Measurements from ENCODE around the gene KLHDC4. TPM values are rescaled to one million over a fixed set of nuclear protein-coding genes. Genes with fewer than 3 reads are reported as not detected.

Gene KLHDC4
- total RNA-seq, 1 experiment from 2014 or later = 36.3 TPM

- Histone ChIP-seq H3K9me2 (replicated peaks; ENCODE audit: low read length) (no peaks in the 10 kb centered on the region), H3K4me3 (ENCODE audit: low read length) (no peak overlapping the region), H4K20me1 (ENCODE audit: low read length) (no peaks in the 10 kb centered on the region), H3K4me2 (ENCODE audit: low read length) (no peak overlapping the region), H3K79me2 (ENCODE audit: low read length) (0 out of 2 replicates have a peak, but pooled peaks cover 3% of the 10 kb centered on the region), H3K27me3 (ENCODE audit: low read length) (no peaks in the 10 kb centered on the region), H3K4me1 (ENCODE audit: insufficient read depth, low read length) (no peaks in the 10 kb centered on the region), H3K9ac (ENCODE audit: low read length) (no peak overlapping the region), H3K27ac (ENCODE audit: low read length) (no peak overlapping the region), H2AFZ (ENCODE audit: low read length) (no peak overlapping the region), H3K9me3 (ENCODE audit: low read length) (no peaks in the 10 kb centered on the region), H3F3A (ENCODE audit: low read length, unreplicated experiment) (no peaks in the 10 kb centered on the region), H3K36me3 (ENCODE audit: low read depth, low read length) (peaks cover 5% of the 10 kb centered on the region; the same call in 1 of the 2 replicates)
- CTCF ChIA-PET = no interaction called here
- no peak for ATAC-seq
- no peak for DNase-seq
- no TSS peak for BruUV-seq (replicated peaks)
- POLR2A ChIA-PET (ENCODE audit: unreplicated experiment) = no interaction called here
- TF ChIP-seq EZH2 (IDR thresholded peaks at IDR 0.05; ENCODE audit: low read length, unreplicated experiment) (no peak), EZH2phosphoT487 (IDR thresholded peaks at IDR 0.05; ENCODE audit: borderline replicate concordance, low read length) (no peak), CTCF (conservative IDR thresholded peaks at IDR 0.05; ENCODE audit: low read depth, low read length) (peak; percentile 14; the same call in 1 of the 2 replicates)
- intact Hi-C loops (cut with micrococcal nuclease) = no loop called here
Measured at GRCh38 chr16:87747626-87748414, 18.0 kb downstream of the KLHDC4 start.

GRCh38 chr16:87746178-87746577 is 19.6 kb downstream of the KLHDC4 start:
- no TSS peak for BruUV-seq (replicated peaks)
- Histone ChIP-seq H4K20me1 (ENCODE audit: low read length) (no peaks in the 10 kb centered on the region), H3K9me3 (ENCODE audit: low read length) (no peaks in the 10 kb centered on the region), H3K27ac (ENCODE audit: low read length) (no peak overlapping the region), H3K9ac (ENCODE audit: low read length) (no peak overlapping the region), H3K4me1 (ENCODE audit: insufficient read depth, low read length) (no peaks in the 10 kb centered on the region), H3K27me3 (ENCODE audit: low read length) (no peaks in the 10 kb centered on the region), H3K79me2 (ENCODE audit: low read length) (0 out of 2 replicates have a peak, but pooled peaks cover 5% of the 10 kb centered on the region), H3K36me3 (ENCODE audit: low read depth, low read length) (peaks cover 5% of the 10 kb centered on the region; the same call in 1 of the 2 replicates), H3K4me2 (ENCODE audit: low read length) (no peak overlapping the region), H3K4me3 (ENCODE audit: low read length) (no peak overlapping the region), H2AFZ (ENCODE audit: low read length) (no peak overlapping the region), H3F3A (ENCODE audit: low read length, unreplicated experiment) (no peaks in the 10 kb centered on the region), H3K9me2 (replicated peaks; ENCODE audit: low read length) (no peaks in the 10 kb centered on the region)
- TF ChIP-seq EZH2 (IDR thresholded peaks at IDR 0.05; ENCODE audit: low read length, unreplicated experiment) (no peak), CTCF (conservative IDR thresholded peaks at IDR 0.05; ENCODE audit: low read depth, low read length) (no peak), EZH2phosphoT487 (IDR thresholded peaks at IDR 0.05; ENCODE audit: borderline replicate concordance, low read length) (no peak)
- intact Hi-C loops (cut with micrococcal nuclease) = no loop called here
- DNase-seq (no peak), ATAC-seq (no peak)
- ChIA-PET POLR2A (ENCODE audit: unreplicated experiment) (no interaction called here), CTCF (no interaction called here)
